ENCODE data around the gene GAPDHS. TPM values are rescaled to one million over a fixed set of nuclear protein-coding genes. Genes with fewer than 3 reads are reported as not detected.

GAPDHS gene
- total RNA-seq (not detected), polyA plus RNA-seq (not detected)
- long read RNA-seq, donor 1, result 0 reads
- long read RNA-seq, donor 2, result 0 reads
- long read RNA-seq, donor 3, result 0 reads

DNA sequence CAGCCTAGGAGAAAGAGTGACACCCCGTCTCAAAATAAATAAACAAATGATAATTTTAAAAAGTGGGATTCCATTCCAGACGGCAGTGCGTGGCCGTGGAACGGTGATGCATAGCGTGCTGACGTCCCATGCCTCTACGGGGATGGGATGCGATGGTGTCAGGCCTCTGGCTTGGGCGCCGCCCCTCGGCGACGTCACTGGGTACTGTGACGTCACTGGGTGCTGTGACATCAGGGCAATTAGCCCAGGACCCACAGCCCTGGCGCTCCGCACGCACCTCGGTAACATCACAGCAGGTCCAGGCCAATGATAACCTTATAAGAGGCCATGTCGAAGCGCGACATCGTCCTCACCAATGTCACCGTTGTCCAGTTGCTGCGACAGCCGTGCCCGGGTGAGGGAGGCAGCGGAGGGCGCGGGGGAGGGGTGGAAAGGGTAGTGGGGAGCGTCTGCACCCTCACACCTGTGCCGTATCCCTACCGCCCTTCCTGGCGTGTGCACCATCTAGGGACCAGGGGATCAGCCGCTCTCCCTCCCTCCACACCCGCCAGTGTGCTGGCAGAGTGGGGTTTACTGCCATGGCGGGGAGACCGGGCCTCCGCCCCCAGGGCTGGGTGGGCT, at the start of gene GAPDHS:
Gene GAPDHS, plus strand, starts transcription at position 256 of the 621 bp plus-strand sequence. Its CDS starts 72 bp downstream, at position 328.
- Histone ChIP-seq H3K27me3 (peaks cover 0 to 70% (median 64%) of the 10 kb centered on the region in 7 donors), H3K9me3 (no peaks in the 10 kb centered on the region), H3K27ac (peak within 1 kb of the TSS in 1 of 10 donors; percentile 60), H3K4me1 (peaks cover 0 to 23% (median 6%) of the 10 kb centered on the region in 9 donors), H3K36me3 (no peaks in the 10 kb centered on the region), H3K4me3 (peak within 1 kb of the TSS in 1 of 10 donors; percentile 9)
- WGBS, 2 donors, result 29 to 34% methylated on average over 39 of the region's 39 CpGs
- no peak for TF ChIP-seq CTCF (IDR thresholded peaks at IDR 0.05)
- ATAC-seq, result peak in 1 of 8 donors; percentile 32
- DNase-seq, result no peak
- intact Hi-C loops (cut with DNase I), result no loop called here

- ATAC-seq, result no peak
- 52 to 53% methylated on average over 7 of the region's 7 CpGs for WGBS, 2 donors
- Histone ChIP-seq H3K27me3 (peaks cover 0 to 15% (median 10%) of the 10 kb centered on the region in 7 donors), H3K36me3 (no peaks in the 10 kb centered on the region), H3K9me3 (no peaks in the 10 kb centered on the region), H3K27ac (no peak overlapping the region), H3K4me3 (no peak overlapping the region), H3K4me1 (no peaks in the 10 kb centered on the region)
- DNase-seq, result no peak
- TF ChIP-seq CTCF (IDR thresholded peaks at IDR 0.05), result no peak
- intact Hi-C loops (cut with DNase I), result no loop called here
These were observed 48.8 kb upstream of the GAPDHS start for GRCh38 chr19:35484252-35485036.

GRCh38 chr19:35486268-35486708, 47.0 kb upstream of the GAPDHS start:
- no peak for TF ChIP-seq CTCF (IDR thresholded peaks at IDR 0.05)
- H3K27ac ChIP-seq, result no peak overlapping the region
- H3K4me3 ChIP-seq, result no peak overlapping the region
- ATAC-seq, result no peak
- 70 to 74% methylated on average over 3 of the region's 3 CpGs for WGBS, 2 donors
- H3K9me3 ChIP-seq, result no peaks in the 10 kb centered on the region
- peaks cover 0 to 30% (median 15%) of the 10 kb centered on the region in 7 donors for H3K27me3 ChIP-seq
- DNase-seq, result no peak
- intact Hi-C loops (cut with DNase I), result no loop called here
- no peaks in the 10 kb centered on the region for H3K4me1 ChIP-seq
- no peaks in the 10 kb centered on the region for H3K36me3 ChIP-seq

DNA sequence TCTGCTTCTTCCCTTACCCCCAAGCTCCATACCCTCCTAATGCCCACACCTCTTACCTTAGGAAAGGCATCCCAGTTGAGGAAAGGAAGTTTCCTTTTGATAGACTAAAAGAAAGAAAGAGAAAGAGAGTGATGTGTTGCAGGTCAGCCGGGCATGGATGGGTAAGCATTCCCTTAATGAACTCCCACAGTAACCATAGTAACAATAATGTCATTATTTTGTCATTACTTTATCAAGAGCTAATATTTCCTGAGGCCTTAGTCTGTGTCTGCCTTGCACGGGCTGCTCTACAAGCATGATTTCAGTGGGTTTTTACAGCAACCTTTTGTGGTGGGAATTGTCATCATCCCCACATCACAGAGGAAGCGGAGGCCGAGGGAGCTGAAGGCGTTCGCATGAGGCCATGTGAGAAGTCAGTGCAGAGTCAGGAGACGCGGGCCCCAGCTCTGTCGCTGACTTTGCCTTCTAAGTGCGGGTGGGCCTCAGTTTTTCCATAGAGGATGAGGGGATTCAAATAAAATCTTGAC, 45.5 kb upstream of the GAPDHS start:
- Histone ChIP-seq H3K4me1 (no peaks in the 10 kb centered on the region), H3K4me3 (no peak overlapping the region), H3K27me3 (peaks cover 0 to 34% (median 15%) of the 10 kb centered on the region in 7 donors), H3K27ac (no peak overlapping the region), H3K9me3 (no peaks in the 10 kb centered on the region), H3K36me3 (no peaks in the 10 kb centered on the region)
- ATAC-seq (no peak), DNase-seq (no peak)
- intact Hi-C loops (cut with DNase I), result no loop called here
- no peak for TF ChIP-seq CTCF (IDR thresholded peaks at IDR 0.05)
- 84 to 88% methylated on average over 10 of the region's 10 CpGs for WGBS, 2 donors
